Posterior vena cava (tissue), 2 donors: ENCODE measurements around the gene ALKBH7. TPM values are rescaled to one million over a fixed set of nuclear protein-coding genes. Genes with fewer than 3 reads are reported as not detected.
"Not testable (repeated sequence)": the region's sequence is repeated elsewhere in the genome, so short reads cannot be mapped to it uniquely, and the experiment has no call there.

Experiments used
- DNase-seq: peaks from one replicate; pipeline ENCODE4 v3.0.0-alpha.2; 2020; ENCODE audit warnings: low spot score
- intact Hi-C, 2 donors: fragments of 100-400 bp; cut with DNase I; formaldehyde crosslinking; loops; one replicate each; pipeline versions ENCODE4 v1.14.1 to v1.14.2; 2022 to 2023
- long read RNA-seq, 2 donors: library from polyadenylated mRNA; unstranded; transcript quantifications; one replicate each; pipeline ENCODE4 v2.0.0, GENCODE V29; 2020 to 2021
- total RNA-seq, 2 donors: library from RNA; stranded (reverse); fragmentation: NEBNext Ultra II Directional; extraction: Animal tissue kit (Norgen Biotek cat#: 25700); gene quantifications; one replicate each; pipeline ENCODE4 v1.2.1, GENCODE V29; 2021
- donor health status: DM: yes; HTN: yes; CAD: no.
- donor health status: DM: yes; HTN: yes; CAD: no.

Gene ALKBH7, protein sequence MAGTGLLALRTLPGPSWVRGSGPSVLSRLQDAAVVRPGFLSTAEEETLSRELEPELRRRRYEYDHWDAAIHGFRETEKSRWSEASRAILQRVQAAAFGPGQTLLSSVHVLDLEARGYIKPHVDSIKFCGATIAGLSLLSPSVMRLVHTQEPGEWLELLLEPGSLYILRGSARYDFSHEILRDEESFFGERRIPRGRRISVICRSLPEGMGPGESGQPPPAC
- 10 to 100 TPM; 37.1 to 41.2 TPM for total RNA-seq
- long read RNA-seq, donor 1, transcript ALKBH7-201 (4 exons, 1,332 nt): major isoform, 11 of 15 reads
- long read RNA-seq, donor 1, partial matches to known transcripts: 3 of 15 reads
- long read RNA-seq, donor 1, other reads (novel, unspliced or antisense): 0 of 15 reads
- long read RNA-seq, donor 2, transcript ALKBH7-201 (4 exons, 1,332 nt): major isoform, 42 of 44 reads
- long read RNA-seq, donor 2, partial matches to known transcripts: 1 of 44 reads
- long read RNA-seq, donor 2, other reads (novel, unspliced or antisense): 0 of 44 reads

DNA sequence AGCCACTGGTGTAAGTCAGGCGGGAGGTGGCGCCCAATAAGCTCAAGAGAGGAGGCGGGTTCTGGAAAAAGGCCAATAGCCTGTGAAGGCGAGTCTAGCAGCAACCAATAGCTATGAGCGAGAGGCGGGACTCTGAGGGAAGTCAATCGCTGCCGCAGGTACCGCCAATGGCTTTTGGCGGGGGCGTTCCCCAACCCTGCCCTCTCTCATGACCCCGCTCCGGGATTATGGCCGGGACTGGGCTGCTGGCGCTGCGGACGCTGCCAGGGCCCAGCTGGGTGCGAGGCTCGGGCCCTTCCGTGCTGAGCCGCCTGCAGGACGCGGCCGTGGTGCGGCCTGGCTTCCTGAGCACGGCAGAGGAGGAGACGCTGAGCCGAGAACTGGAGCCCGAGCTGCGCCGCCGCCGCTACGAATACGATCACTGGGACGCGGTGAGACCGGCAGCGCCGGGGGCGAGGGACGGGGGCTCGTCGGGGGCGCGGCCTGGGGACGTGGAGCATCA is at the start of gene ALKBH7:
TSS of gene ALKBH7 (plus strand) at position 201 of the 502 bp plus-strand sequence. CDS start at position 228, 27 bp downstream.
- intact Hi-C loops: no loop called here
- peak; percentile 98 for DNase-seq

DNA sequence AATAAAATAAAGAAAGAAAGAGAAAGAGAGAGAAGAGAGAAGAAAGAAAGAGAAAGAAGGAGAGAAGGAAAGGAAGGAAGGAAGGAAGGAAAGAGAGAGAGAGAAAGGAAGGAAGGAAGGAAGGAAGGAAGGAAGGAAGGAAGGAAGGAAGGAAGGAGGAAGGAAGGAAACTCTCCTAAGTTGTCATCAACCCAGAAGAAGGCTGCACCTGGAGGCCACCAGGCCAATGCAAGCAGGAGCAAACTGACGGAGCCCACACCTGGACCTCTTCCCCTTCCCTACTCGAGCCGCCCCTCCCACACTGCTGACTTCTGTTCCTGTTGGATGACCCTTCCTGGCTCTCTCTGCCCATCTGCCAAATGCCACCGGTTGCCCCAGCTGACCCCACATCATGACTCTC is 47.8 kb upstream of the ALKBH7 start:
- intact Hi-C loops: no loop called here
- no peak for DNase-seq

DNA sequence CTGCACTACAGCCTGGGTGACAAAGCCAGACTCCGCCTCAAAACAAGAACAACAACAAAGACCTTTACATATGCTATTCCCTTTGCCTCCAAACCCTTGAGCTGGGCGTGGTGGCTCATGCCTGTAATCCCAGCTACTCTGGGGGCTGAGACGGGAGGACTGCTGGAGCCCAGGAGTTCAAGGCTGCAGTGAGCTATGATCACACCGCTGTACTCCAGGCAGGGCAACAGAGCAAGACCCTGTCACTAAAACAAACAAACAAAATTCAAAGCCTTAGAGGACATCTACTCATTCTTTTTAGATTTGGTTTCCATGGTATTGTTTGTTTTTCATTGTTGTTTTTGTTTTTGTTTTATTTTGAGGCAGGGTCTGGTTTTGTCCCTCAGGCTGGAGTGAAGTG is 47.0 kb upstream of the ALKBH7 start:
- no peak for DNase-seq
- intact Hi-C loops: no loop called here

DNA sequence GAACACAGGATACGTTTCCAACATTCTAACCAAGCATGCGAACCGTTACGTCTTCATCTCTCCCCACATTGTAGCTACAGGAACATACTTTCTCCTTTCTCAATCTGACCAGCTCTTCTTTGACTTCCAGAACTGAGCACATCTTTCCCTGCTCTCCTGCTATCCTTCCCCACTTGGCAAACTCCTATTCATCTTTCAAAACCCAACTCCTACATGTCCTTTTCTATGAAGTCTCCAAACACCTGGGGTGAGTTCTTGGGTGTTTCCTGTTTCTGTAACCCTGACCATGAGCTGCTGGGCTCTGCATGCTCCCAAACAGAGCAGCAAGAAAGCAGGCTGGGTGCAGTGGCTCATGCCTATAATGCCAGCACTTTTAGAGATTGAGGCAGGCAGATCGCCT is 45.8 kb upstream of the ALKBH7 start:
- no peak for DNase-seq
- intact Hi-C loops: no loop called here

DNA sequence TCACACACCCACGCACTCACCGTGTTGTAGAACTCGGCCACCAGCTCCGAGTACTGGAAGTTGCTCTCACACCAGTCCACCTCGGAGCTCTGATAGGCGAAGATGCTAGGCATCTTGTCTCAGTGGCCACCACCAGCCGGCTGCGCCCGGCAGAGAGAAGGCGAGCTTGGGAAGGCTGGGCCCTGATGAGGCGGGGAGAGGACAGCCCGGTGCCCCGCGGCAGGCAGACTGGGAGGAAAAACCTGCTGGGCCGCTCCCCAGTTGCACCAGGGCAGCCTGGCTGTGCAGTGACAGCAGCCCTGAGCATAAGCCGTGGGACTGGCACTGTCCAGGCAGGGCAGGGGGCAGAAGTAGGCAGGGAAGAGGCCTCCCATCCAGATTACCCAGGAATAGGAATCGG is 39.2 kb upstream of the ALKBH7 start, which contains the start of gene ACER1:
TSS of gene ACER1 (minus strand) at position 174 of the 400 bp plus-strand sequence. CDS start at position 113, 61 bp downstream.
- DNase-seq: no peak
- intact Hi-C loops: no loop called here

DNA sequence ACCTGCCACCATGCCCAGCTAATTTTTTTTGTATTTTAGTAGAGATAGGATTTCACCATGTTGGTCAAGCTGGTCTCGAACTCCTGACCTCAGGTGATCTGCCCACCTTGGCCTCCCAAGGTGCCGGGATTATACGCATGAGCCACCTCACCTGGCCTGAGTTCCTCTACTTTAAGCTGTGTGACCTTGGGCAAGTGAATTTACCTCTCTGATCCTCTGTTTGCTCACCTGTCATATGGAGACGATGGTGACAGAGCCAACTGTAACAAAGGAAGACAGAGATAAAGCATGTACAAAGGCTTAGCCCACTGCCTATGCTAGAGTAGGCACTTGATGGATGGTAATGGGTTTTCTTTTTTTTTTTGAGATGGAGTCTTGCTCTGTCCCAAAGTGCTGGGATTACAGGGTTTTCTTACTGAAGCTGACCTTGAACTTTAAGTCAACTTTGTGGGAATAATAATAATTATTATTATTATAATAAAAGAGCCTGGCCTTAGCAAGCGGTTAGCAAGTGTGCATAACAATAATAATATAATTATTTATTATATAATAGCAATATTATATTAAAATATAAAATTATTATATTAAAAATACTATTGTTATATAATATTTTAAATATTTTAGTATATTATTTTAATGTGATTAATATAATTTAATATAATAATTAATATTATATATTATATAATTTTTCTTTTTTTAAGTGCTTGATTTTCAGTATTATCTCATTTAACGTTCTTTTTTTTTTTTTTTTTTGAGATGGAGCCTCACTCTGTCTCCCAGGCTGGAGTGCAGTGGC is 37.9 kb upstream of the ALKBH7 start:
- no peak for DNase-seq
- intact Hi-C loops: no loop called here

DNA sequence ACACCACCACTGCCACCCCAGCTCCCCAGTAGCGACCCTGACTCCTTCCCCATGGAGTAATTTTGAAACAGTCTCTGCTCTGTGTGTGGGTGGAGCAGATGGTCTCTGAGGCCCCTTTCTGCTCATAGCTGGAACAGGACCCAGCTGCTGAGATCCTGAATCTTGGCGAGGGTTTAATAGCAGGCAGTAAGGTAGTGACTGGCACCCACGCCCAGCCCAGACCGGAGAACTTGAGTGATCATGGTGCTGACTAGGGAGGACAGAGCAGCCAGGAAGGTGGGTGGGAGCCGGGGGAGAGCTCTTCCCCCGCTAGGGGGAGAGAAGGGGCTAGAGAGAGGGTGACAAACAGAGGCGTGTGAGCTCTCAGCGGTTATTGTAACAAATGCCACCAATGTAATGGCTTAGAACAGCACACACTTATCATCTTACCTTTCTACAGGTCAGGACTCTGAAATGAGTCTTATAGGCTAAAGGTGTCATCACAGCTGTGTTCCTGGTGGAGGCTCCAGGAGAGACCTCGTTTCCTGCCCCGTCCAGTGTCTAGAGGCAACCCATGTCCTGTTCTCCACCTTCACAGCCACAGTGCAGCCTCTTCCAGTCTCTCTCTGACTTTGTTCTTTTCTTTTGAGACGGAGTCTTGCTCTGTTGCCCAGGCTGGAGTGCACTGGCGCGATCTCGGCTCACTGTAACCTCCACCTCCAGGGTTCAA is 31.9 kb upstream of the ALKBH7 start:
- intact Hi-C loops: loop anchor here in 1 of 2 donors (5.0 kb wide), 1 partner anchor 1753 kb away; no protein-coding TSS in a partner anchor

DNA sequence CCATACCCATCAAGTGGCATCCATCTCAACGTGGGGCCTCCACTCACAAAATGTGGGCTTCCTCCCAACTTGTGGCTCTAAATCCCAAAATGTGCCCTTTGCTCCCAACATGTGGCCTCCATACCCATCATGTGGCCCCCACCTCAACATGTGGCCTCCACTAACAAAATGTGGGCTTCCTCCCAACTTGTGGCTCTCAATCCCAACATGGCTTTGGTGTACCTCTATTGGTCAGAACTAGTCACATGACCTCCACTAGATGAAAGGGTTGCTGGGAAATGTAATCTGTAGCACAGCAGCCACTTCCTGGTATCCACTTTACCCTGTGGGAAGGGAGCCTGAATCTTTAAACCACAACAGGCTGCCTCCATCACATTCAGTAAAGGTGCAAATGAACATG is 29.1 kb upstream of the ALKBH7 start:
- intact Hi-C loops: loop anchor here in 1 of 2 donors (5.0 kb wide), 1 partner anchor 1756 kb away; no protein-coding TSS in a partner anchor
- no peak for DNase-seq

More for the DNA sequence above, 31.9 kb upstream of the ALKBH7 start:
- no peak for DNase-seq

DNA sequence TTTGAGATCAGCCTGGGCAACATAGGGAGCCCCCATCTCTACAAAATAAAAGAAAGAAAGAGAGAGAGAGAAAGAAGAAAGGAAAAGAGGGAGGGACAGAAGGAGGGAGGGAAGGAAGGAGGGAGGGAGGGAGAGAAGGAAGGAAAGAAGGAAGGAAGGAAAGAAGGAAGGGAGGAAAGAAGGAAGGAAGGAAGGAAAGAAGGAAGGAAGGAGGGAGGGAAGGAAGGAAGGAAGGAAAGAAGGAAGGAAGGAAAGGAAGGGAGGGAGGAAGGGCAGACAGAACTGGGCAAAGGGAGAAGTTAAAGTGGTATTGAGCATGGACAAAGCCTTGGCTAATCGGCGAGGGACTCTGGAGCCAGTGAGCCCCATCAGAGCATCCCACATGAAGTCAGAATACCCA is 23.3 kb upstream of the ALKBH7 start:
- DNase-seq, intact Hi-C loops: not testable (repeated sequence)

DNA sequence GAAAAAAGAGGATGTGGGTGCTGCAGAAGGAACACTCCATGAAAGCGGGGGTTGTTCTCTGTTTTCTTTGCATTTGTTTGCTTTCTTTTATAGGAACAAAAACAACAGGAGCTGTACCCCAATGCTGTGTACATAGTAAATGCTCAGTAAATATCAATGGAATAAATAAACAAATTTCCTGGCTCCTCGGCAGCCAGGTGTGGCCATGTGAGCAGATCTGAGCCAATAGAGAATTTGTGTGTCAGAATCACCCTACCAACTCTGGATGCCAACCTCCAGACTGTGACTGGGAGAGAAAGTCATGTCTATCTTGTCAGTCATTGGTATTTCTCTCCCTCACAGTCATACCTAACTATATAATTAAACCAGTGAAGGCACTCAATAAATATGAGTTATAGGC is 21.9 kb upstream of the ALKBH7 start:
- intact Hi-C loops: no loop called here
- DNase-seq: no peak

DNA sequence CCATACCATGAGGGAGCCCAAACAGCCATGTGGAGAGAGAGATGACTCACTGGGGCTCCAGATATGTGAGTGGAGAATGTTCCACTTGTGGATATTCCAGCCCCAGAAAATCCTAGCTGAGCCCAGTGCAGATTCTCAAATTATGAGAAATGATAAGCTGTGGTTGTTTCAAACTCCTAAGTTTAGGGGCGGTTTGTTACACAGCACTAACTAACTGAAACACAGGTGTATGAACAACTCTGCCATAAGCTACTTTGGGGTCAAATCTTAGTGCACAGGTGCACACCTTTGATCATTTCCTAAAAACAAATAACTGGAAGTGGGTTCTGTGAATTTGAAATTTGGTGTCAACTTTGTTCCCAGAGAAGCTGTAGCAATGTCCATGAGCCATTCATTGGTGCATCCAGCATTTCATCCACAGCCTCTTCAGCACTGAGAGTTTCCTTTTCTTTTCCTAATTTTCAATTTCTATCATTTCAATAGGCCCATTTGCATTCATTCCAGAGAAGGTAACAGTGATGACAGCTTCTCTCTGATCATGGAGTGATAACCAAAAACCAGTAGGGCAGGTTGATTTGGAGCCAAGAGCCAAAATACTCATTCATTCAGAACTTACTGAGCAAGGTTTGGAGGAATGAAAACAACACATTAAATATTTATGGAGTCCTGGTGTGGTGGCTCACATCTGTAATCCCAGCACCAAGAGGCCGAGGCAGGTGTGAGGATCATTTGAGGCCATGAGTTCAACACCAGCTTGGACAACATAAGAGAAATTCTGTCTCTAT is 20.0 kb upstream of the ALKBH7 start:
- intact Hi-C loops: no loop called here
- DNase-seq: no peak

DNA sequence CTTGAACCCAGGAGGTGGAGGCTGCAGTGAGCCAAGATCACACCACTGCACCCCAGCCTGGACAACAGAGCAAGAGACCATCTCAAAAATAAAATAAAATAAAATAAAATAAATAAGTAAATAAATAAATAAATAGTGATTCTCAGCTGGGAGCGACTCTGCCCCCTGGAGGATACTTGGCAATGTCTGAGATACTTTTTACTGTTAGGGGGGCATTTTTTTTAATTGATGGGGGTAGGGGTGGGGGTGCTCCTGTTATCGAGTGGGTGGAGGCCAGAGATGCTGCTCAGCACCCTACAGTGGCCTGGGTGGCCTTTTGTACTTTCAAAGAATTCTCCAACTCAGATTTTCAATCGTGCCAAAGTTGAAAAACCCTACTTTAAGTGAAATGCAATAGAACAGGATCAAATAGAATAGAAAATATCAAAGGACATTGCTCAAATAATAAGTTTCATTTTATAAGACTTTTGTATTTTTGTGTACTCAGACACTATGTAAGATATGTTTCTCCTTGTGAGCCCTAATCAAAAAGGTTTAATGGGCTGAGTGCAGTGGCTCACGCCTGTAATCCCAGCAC is 18.4 kb upstream of the ALKBH7 start:
- DNase-seq: no peak
- intact Hi-C loops: no loop called here

DNA sequence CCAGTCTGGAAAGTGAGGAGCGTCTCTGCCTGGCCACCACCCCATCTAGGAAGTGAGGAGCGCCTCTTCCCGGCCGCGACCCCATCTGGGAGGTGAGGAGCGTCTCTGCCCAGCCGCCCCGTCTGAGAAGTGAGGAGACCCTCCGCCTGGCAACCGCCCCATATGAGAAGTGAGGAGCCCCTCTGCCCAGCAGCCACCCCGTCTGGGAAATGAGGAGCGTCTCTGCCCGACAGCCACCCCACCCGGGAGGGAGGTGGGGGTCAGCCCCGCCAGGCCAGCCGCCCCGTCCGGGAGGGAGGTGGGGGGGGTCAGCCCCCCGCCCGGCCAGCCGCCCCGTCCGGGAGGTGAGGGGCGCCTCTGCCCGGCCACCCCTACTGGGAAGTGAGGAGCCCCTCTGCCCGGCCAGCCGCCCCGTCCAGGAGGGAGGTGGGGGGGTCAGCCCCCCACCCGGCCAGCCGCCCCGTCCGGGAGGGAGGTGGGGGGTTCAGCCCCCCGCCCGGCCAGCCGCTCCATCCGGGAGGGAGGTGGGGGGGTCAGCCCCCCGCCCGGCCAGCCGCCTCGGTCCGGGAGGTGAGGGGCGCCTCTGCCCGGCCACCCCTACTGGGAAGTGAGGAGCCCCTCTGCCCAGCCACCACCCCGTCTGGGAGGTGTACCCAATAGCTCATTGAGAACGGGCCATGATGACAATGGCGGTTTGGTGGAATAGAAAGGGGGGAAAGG is 17.1 kb upstream of the ALKBH7 start:
- DNase-seq, intact Hi-C loops: not testable (repeated sequence)

DNA sequence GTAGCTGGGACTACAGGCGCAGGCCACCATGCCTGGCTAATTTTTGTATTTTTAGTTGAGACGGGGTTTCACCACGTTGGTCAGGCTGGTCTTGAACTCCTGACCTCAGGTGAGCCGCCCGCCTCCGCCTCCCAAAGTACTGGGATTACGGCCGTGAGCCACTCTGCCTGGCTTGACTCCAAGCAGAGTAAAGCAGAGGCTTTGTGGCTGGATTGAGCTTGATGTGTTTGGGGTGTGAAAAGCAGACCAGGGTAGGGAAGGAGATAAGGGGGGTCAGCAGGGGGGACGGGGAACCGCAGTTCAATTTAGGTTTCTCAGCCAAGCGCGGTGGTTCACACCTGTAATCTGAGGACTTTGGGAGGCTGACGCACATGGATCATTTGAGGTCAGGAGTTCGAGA is 15.4 kb upstream of the ALKBH7 start:
- intact Hi-C loops: no loop called here

DNA sequence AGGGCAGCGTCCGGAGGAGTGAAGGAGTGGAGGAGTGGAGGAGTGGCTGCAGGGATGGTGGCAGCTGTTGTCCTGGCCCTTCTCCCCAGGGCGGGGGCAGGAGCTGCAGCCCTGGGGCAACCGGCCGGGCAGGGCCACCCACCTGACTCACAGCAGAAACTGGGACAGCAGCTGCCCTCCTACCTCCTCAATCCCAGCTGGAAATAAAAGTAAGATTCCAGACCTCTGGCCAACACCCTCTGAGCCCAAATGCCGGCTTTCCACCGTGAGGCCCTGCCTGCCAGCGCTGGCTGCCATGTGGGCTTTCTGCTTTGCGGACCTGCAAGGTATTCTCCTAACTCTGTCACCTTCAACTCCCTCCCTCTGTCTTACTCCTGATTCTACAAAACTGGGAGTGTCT is 14.6 kb upstream of the ALKBH7 start:
- intact Hi-C loops: no loop called here
- no peak for DNase-seq

More for the DNA sequence above, 15.4 kb upstream of the ALKBH7 start:
- no peak for DNase-seq

DNA sequence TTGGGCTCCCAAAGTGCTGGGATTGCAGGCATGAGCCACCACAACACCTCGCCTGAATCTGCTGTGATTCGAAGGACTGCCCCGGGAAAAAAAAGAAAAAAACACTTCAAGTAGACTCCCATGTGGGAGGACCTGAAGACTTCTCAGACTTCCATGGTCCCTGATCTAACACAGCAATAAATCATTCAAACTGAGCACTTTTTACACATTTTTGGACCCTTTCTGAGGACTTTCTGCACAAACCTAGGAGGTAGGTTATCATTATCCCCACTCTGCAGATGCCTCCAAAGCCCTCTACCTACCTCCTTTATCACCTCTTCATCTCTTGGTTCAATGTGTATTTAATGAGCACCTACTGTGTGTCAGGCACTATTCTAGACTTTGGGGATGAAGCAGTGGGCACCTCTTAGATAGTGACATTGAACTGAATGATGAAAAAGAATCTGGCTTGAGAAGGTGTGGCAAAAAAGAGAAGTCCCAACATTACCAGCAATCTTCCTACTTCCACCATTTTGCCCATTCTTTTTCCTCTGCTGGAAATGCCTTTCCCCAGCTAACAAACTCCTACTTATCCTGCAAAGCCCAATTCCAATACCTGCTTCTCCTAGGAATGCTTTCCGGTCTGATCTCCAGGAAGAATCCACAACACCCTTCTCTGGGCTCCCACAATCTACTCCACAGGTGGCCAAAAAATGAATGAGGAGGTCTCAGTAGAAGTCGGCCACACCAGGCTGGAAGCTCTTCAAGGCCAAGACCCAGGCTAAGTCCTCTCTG is 12.8 kb upstream of the ALKBH7 start:
- no peak for DNase-seq
- intact Hi-C loops: no loop called here

DNA sequence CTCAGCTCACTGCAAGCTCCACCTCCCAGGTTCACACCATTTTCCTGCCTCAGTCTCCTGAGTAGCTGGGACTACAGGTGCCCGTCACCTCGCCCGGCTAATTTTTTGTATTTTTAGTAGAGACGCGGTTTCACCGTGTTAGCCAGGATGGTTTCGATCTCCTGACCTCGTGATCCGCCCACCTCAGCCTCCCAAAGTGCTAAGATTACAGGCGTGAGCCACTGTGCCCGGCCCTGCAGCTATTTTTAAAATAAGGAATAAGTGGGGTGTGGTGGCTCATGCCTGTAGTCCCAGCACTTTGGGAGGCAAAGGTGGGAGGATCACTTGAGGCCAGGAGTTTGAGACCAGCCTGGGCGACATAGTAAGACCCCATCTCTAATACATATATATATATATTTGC is 12.1 kb upstream of the ALKBH7 start:
- intact Hi-C loops: not testable (repeated sequence)

More for the DNA sequence above, 12.1 kb upstream of the ALKBH7 start:
- DNase-seq: not testable (repeated sequence)
